Right lobe of liver (tissue), 4 donors: ENCODE measurements around the gene METTL23.

Experiments
- POLR2A ChIP-seq: fragments of 450-650 bp; IDR thresholded peaks from one replicate; pipeline ENCODE4 v1.6.1; 2017; ENCODE audit warnings: antibody characterized with exemption, mild to moderate bottlenecking
- TF ChIP-seq, protein P1 (sequence below), 4 donors: fragments of 200-600 bp in 3 of 4; fragments of 450-650 bp in 1 of 4; IDR thresholded peaks; one replicate each; pipeline versions ENCODE4 v1.5.1 to v1.8.0; 2016 to 2022; ENCODE audit warnings: antibody characterized with exemption in 4 of 4, mild to moderate bottlenecking in 2 of 4
- donor health status: DM: no; HTN: no; CAD: no.
- donor health status: DM: no; HTN: no; CAD: no.
- donor health status: DM: no; HTN: yes; CAD: no.

- TF ChIP-seq, protein P1, sequence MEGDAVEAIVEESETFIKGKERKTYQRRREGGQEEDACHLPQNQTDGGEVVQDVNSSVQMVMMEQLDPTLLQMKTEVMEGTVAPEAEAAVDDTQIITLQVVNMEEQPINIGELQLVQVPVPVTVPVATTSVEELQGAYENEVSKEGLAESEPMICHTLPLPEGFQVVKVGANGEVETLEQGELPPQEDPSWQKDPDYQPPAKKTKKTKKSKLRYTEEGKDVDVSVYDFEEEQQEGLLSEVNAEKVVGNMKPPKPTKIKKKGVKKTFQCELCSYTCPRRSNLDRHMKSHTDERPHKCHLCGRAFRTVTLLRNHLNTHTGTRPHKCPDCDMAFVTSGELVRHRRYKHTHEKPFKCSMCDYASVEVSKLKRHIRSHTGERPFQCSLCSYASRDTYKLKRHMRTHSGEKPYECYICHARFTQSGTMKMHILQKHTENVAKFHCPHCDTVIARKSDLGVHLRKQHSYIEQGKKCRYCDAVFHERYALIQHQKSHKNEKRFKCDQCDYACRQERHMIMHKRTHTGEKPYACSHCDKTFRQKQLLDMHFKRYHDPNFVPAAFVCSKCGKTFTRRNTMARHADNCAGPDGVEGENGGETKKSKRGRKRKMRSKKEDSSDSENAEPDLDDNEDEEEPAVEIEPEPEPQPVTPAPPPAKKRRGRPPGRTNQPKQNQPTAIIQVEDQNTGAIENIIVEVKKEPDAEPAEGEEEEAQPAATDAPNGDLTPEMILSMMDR (IDR thresholded peaks at IDR 0.05): no peak
- TF ChIP-seq POLR2A: peak; percentile 100
Observed at GRCh38 chr17:76737082-76737675, 10.5 kb downstream of the METTL23 start, which contains the start of gene SRSF2.
